Measurements from ENCODE around the gene LRRC63.
A peak's percentile ranks its signal among the peaks of the same experiment; 100 is the strongest.

Gene LRRC63

GRCh38 chr13:46315036-46315435, 103.3 kb downstream of the LRRC63 start:
- DNase-seq = no peak

- no peak for DNase-seq
Observed at GRCh38 chr13:46315491-46316075, 103.9 kb downstream of the LRRC63 start.

GRCh38 chr13:46317120-46317519, 105.4 kb downstream of the LRRC63 start:
- DNase-seq = no peak

GRCh38 chr13:46318986-46319385, 107.3 kb downstream of the LRRC63 start:
- DNase-seq = no peak

- no peak for DNase-seq
Observed at GRCh38 chr13:46320406-46320805, 108.7 kb downstream of the LRRC63 start.

- no peak for DNase-seq
Observed at GRCh38 chr13:46320821-46321220, 109.1 kb downstream of the LRRC63 start.

GRCh38 chr13:46321494-46322225, 109.9 kb downstream of the LRRC63 start:
- DNase-seq = peak; percentile 75

- no peak for DNase-seq
Observed at GRCh38 chr13:46324976-46325375, 113.2 kb downstream of the LRRC63 start.

Data from CD4-positive, alpha-beta T cell treated with Interleukin-12 subunit alpha and Interleukin-12 subunit beta, for 1 hour (primary cell).